Measurements from ENCODE around the gene NRXN2.

DNA sequence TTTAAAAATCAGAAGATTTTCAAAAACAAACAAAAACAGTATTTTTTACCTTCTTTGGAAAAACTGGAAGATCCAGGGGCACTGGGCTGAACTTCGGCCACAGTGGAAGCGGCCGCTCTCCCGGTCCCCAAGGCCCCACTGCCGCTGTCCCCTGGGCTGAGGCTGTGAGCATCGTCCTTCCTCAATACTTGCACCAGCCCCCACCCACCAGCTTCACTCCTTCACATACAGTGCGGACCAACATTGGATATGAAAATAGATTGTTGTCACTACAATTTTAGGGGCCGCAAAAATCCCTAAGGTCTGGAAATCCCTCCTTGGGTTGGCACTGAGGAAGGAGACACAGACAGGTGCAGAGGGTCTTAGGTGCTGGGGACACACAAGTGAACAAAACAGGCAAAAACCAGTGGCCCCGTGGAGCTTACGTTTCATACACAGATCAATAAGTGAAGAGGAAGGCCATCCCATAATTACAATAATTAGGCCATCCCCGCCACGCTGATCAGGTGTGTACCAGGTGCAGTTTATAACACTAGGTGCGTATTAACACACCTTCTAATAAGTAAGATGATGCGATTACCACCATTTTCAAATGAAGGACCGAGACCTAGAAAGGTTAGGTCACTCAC lies 160.2 kb downstream of the NRXN2 start:
- TF ChIP-seq, protein P1, sequence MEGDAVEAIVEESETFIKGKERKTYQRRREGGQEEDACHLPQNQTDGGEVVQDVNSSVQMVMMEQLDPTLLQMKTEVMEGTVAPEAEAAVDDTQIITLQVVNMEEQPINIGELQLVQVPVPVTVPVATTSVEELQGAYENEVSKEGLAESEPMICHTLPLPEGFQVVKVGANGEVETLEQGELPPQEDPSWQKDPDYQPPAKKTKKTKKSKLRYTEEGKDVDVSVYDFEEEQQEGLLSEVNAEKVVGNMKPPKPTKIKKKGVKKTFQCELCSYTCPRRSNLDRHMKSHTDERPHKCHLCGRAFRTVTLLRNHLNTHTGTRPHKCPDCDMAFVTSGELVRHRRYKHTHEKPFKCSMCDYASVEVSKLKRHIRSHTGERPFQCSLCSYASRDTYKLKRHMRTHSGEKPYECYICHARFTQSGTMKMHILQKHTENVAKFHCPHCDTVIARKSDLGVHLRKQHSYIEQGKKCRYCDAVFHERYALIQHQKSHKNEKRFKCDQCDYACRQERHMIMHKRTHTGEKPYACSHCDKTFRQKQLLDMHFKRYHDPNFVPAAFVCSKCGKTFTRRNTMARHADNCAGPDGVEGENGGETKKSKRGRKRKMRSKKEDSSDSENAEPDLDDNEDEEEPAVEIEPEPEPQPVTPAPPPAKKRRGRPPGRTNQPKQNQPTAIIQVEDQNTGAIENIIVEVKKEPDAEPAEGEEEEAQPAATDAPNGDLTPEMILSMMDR (IDR thresholded peaks at IDR 0.05; ENCODE audit: low read depth, low read length, poor library complexity, severe bottlenecking): no peak
- TF ChIP-seq EZH2phosphoT487 (IDR thresholded peaks at IDR 0.05; ENCODE audit: borderline replicate concordance, low read length): no peak
